ENCODE data around the gene KRT20. TPM values are rescaled to one million over a fixed set of nuclear protein-coding genes. Genes with fewer than 3 reads are reported as not detected.

The KRT20 gene
- polyA plus RNA-seq, 1 donor (not counting 4 experiments of a cell fraction or from before 2014, with no cell fraction given), result not detected

DNA sequence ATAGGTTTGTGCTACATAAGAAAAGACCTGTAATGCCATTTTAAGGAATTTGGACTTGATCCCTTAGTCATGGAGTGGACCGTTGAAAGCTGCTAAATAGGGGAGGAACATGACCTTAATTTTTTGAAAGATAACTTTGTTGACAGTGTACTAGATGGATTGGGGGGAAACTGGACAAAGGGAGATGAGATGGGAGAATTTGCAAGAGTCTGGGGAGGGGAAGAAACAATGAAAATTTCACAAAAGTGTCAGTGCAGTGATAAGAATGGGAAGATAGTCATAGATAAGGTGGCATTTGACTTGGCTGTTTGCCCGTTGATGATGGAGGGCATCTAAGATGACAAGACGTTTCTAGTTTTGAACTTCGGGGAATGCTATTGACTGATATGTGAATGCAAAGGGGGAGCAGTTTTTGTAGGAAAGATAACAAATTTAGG, 40.4 kb downstream of the KRT20 start:
- Histone ChIP-seq H3K4me3 (ENCODE audit: control insufficient read depth in 2 of 3, extremely low read depth in 1 of 3, insufficient read depth in 2 of 3, low read depth in 1 of 3, low read length in 3 of 3) (no peak overlapping the region), H3K4me1 (ENCODE audit: control insufficient read depth, extremely low read depth, insufficient read depth, low read length) (peaks cover 1% of the 10 kb centered on the region), H3K4me2 (ENCODE audit: control insufficient read depth, extremely low read depth, insufficient read depth, low read depth, low read length) (no peak overlapping the region), H3K79me2 (ENCODE audit: control insufficient read depth, insufficient read depth, low read length) (no peaks in the 10 kb centered on the region), H3K9me3 (ENCODE audit: control insufficient read depth, low read depth, low read length) (no peaks in the 10 kb centered on the region), H3K27ac (ENCODE audit: control insufficient read depth, insufficient read depth, low read length) (no peak overlapping the region), H2AFZ (ENCODE audit: control insufficient read depth, low read length) (no peak overlapping the region), H3K36me3 (ENCODE audit: control insufficient read depth in 2 of 2, extremely low read depth in 1 of 2, insufficient read depth in 2 of 2, low read length in 2 of 2) (no peaks in the 10 kb centered on the region), H3K27me3 (ENCODE audit: control insufficient read depth, extremely low read depth, insufficient read depth, low read length) (no peaks in the 10 kb centered on the region), H4K20me1 (ENCODE audit: control insufficient read depth, extremely low read depth, insufficient read depth, low read length) (no peaks in the 10 kb centered on the region), H3K9ac (ENCODE audit: control insufficient read depth, extremely low read depth, insufficient read depth, low read length) (no peak overlapping the region), H3K9me1 (ENCODE audit: control insufficient read depth, extremely low read depth, insufficient read depth, low read length) (no peaks in the 10 kb centered on the region)
- dilution Hi-C loops (cut with MboI; ENCODE audit: extremely low pct_ligation_motif_present, low sequenced_read_pairs), result no loop called here
- FAIRE-seq (no peak), DNase-seq (ENCODE audit: low read depth, low spot score) (no peak)
- TF ChIP-seq CTCF (optimal IDR thresholded peaks at IDR 0.05 in 1 of 3, IDR thresholded peaks at IDR 0.05 in 1 of 3, conservative IDR thresholded peaks at IDR 0.05 in 1 of 3; ENCODE audit: extremely low read depth in 1 of 3, insufficient read depth in 2 of 3, low read length in 3 of 3) (no peak), EZH2 (IDR thresholded peaks at IDR 0.05; ENCODE audit: low read length) (no peak)

DNA sequence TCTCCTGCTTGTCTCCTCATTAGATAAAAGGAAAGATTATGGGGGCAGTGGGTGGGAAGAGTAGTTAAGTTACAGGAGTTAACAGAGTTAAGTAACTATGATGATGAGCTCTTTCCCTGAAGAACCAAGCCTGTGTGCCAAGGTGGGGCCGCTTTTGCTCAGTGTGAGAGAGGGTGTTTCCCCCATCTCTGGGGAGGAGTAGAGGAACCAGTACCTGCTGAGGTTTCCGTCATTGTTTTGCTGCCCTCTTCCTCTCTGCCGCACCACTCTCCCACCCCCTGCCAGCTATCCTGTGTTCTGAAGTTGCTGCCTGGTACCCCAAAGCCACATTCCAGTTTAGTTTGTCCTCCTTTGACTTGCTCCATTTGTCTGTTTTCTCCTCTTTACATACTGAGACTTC, 41.8 kb downstream of the KRT20 start:
- no peak overlapping the region for H3K9ac ChIP-seq (ENCODE audit: control insufficient read depth, extremely low read depth, insufficient read depth, low read length)
- TF ChIP-seq EZH2 (IDR thresholded peaks at IDR 0.05; ENCODE audit: low read length) (no peak), CTCF (optimal IDR thresholded peaks at IDR 0.05 in 1 of 3, IDR thresholded peaks at IDR 0.05 in 1 of 3, conservative IDR thresholded peaks at IDR 0.05 in 1 of 3; ENCODE audit: extremely low read depth in 1 of 3, insufficient read depth in 2 of 3, low read length in 3 of 3) (no peak)
- no peak for FAIRE-seq

More for the DNA sequence above, 41.8 kb downstream of the KRT20 start:
- H4K20me1 ChIP-seq (ENCODE audit: control insufficient read depth, extremely low read depth, insufficient read depth, low read length), result no peaks in the 10 kb centered on the region
- H3K27me3 ChIP-seq (ENCODE audit: control insufficient read depth, extremely low read depth, insufficient read depth, low read length), result no peaks in the 10 kb centered on the region
- no peaks in the 10 kb centered on the region for H3K79me2 ChIP-seq (ENCODE audit: control insufficient read depth, insufficient read depth, low read length)
- no peak overlapping the region for H3K4me2 ChIP-seq (ENCODE audit: control insufficient read depth, extremely low read depth, insufficient read depth, low read depth, low read length)
- H3K27ac ChIP-seq (ENCODE audit: control insufficient read depth, insufficient read depth, low read length), result no peak overlapping the region
- no peak overlapping the region for H2AFZ ChIP-seq (ENCODE audit: control insufficient read depth, low read length)
- H3K36me3 ChIP-seq (ENCODE audit: control insufficient read depth in 2 of 2, extremely low read depth in 1 of 2, insufficient read depth in 2 of 2, low read length in 2 of 2), result no peaks in the 10 kb centered on the region
- H3K9me1 ChIP-seq (ENCODE audit: control insufficient read depth, extremely low read depth, insufficient read depth, low read length), result no peaks in the 10 kb centered on the region
- no peaks in the 10 kb centered on the region for H3K9me3 ChIP-seq (ENCODE audit: control insufficient read depth, low read depth, low read length)
- no peak for DNase-seq (ENCODE audit: low read depth, low spot score)
- H3K4me3 ChIP-seq (ENCODE audit: control insufficient read depth in 2 of 3, extremely low read depth in 1 of 3, insufficient read depth in 2 of 3, low read depth in 1 of 3, low read length in 3 of 3), result no peak overlapping the region
- no peaks in the 10 kb centered on the region for H3K4me1 ChIP-seq (ENCODE audit: control insufficient read depth, extremely low read depth, insufficient read depth, low read length)
- dilution Hi-C loops (cut with MboI; ENCODE audit: extremely low pct_ligation_motif_present, low sequenced_read_pairs), result no loop called here

Data from keratinocyte (primary cell).